SH-SY5Y (cell line): ENCODE measurements around the gene SKAP1.

ENCODE experiments used
- GATA2 ChIP-seq: IDR thresholded peaks from 2 replicates; pipeline ENCODE4 v1.6.1; 2011; ENCODE audit warnings: mild to moderate bottlenecking, low read depth, low read length
- GATA3 ChIP-seq: IDR thresholded peaks from 2 replicates; pipeline ENCODE4 v1.6.1; 2011; ENCODE audit warnings: low read depth, mild to moderate bottlenecking, low read length, moderate library complexity

- TF ChIP-seq GATA2: no peak
- no peak for TF ChIP-seq GATA3
Observed at GRCh38 chr17:48190871-48191270, 239.1 kb downstream of the SKAP1 start.
